Measurements from ENCODE around the gene SOX3.

- no peak for TF ChIP-seq CTCF (IDR thresholded peaks at IDR 0.05 in 4 of 5, conservative IDR thresholded peaks at IDR 0.05 in 1 of 5)
- TF ChIP-seq POLR2A (IDR thresholded peaks at IDR 0.05) = no peak
Observed at GRCh38 chrX:140495739-140496138, 9.1 kb downstream of the SOX3 start.
